Nephron progenitor cell (in vitro differentiated cells): Measurements from ENCODE around the gene FRMD6.

Experiments used
- DNase-seq: peaks from one replicate; pipeline ENCODE4 v3.0.0; 2021
- H3K27ac Mint-ChIP-seq: 2 replicates; pipeline ENCODE4 v1.8.0; 2021; ENCODE audit warnings: mild to moderate bottlenecking, moderate library complexity, mixed read lengths
- H3K27me3 Mint-ChIP-seq: 2 replicates; pipeline ENCODE4 v1.8.0; 2021; ENCODE audit warnings: mild to moderate bottlenecking, low read depth, mixed read lengths; ENCODE audit not compliant: poor library complexity
- H3K36me3 Mint-ChIP-seq: 2 replicates; pipeline ENCODE4 v1.8.0; 2021; ENCODE audit warnings: low read depth, mixed read lengths
- H3K4me1 Mint-ChIP-seq: 2 replicates; pipeline ENCODE4 v1.8.0; 2021; ENCODE audit warnings: mixed read lengths
- H3K4me3 Mint-ChIP-seq: 2 replicates; pipeline ENCODE4 v1.8.0; 2021; ENCODE audit warnings: mild to moderate bottlenecking, moderate library complexity, mixed read lengths
- H3K9me3 Mint-ChIP-seq: 2 replicates; pipeline ENCODE4 v1.8.0; 2021; ENCODE audit warnings: mild to moderate bottlenecking, moderate library complexity, mixed read lengths
- CTCF ChIP-seq: fragments of 200-600 bp; sonication (generic); IDR thresholded peaks from 2 replicates; pipeline ENCODE4 v1.5.0; 2021; ENCODE audit warnings: antibody characterized with exemption

Gene FRMD6

DNA sequence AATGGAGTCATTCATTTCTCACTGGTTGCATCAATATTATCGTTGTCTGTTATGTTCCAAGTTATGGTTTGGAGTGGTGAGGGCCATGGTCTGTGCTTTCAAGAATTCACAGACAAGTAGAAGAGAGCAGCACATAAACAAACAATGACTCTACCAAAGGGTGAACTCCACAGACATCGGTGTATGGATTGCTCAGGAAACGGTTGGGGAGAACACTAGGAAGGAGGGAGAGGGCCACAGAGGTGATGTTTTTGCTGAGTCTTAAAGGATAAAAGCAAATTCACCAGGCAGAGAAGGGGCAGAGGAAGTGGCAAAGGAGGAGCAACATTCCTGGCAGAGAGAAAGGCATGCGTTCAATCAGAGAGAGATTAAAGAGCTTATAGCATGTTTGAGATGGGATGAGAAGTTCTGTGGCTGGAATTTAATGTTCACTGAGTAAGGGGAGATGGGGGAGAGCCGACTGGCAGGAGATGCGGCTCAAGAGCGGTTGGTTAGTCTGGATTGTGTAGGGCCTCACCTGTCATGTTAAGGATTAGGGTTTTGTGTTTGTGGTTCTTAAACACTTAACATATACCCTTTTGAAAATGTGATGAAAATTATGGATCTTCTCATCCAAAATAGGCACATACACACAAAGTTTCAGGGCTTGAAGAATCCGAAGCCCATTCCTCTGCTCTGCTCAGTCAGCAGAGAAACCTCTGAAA is 42.3 kb upstream of the FRMD6 start:
- Mint-ChIP-seq H3K9me3 (no peaks in the 10 kb centered on the region), H3K4me1 (peaks cover 28% of the 10 kb centered on the region), H3K27ac (peak overlapping the region; percentile 11), H3K36me3 (no peaks in the 10 kb centered on the region), H3K27me3 (peaks cover 4% of the 10 kb centered on the region), H3K4me3 (no peak overlapping the region)
- no peak for TF ChIP-seq CTCF
- DNase-seq: no peak

GRCh38 chr14:51609955-51610283 is 41.8 kb upstream of the FRMD6 start:
- no peak for DNase-seq
- Mint-ChIP-seq H3K36me3 (no peaks in the 10 kb centered on the region), H3K9me3 (no peaks in the 10 kb centered on the region), H3K4me3 (no peak overlapping the region), H3K27ac (no peak overlapping the region), H3K27me3 (peaks cover 4% of the 10 kb centered on the region), H3K4me1 (peaks cover 28% of the 10 kb centered on the region)
- TF ChIP-seq CTCF: no peak

GRCh38 chr14:51610771-51611170 is 40.9 kb upstream of the FRMD6 start:
- no peak for DNase-seq
- no peak overlapping the region for H3K4me3 Mint-ChIP-seq
- H3K9me3 Mint-ChIP-seq: no peaks in the 10 kb centered on the region
- peaks cover under 1% of the 10 kb centered on the region for H3K27me3 Mint-ChIP-seq
- TF ChIP-seq CTCF: no peak
- peaks cover 28% of the 10 kb centered on the region for H3K4me1 Mint-ChIP-seq
- H3K27ac Mint-ChIP-seq: no peak overlapping the region
- H3K36me3 Mint-ChIP-seq: no peaks in the 10 kb centered on the region

- Mint-ChIP-seq H3K4me1 (peaks cover 26% of the 10 kb centered on the region), H3K9me3 (no peaks in the 10 kb centered on the region), H3K4me3 (no peak overlapping the region), H3K27ac (no peak overlapping the region), H3K36me3 (no peaks in the 10 kb centered on the region), H3K27me3 (peaks cover 4% of the 10 kb centered on the region)
- DNase-seq: no peak
- no peak for TF ChIP-seq CTCF
These were observed 39.3 kb upstream of the FRMD6 start for GRCh38 chr14:51612449-51612848.

DNA sequence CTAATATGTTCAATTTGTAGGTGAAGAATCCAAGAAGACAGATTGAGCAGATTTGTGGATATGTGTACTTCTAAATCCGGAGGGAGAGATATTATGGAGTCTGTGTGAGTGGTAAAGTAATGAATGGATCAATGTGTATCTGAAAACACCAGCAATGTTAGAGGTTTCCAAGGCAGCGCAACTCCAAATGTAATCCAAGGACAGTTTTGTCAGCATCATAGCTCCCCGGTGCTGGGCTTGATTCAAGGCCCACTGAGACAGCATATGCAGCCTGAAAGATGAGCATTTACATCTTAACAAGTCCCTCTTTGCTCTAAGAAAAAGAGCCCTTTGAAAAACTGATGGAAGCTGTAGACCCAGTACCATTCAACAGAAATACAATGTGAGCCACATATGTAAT is 38.3 kb upstream of the FRMD6 start:
- Mint-ChIP-seq H3K4me1 (peaks cover 16% of the 10 kb centered on the region), H3K36me3 (no peaks in the 10 kb centered on the region), H3K4me3 (no peak overlapping the region), H3K27ac (no peak overlapping the region), H3K9me3 (no peaks in the 10 kb centered on the region), H3K27me3 (peaks cover 4% of the 10 kb centered on the region)
- TF ChIP-seq CTCF: no peak
- DNase-seq: no peak

DNA sequence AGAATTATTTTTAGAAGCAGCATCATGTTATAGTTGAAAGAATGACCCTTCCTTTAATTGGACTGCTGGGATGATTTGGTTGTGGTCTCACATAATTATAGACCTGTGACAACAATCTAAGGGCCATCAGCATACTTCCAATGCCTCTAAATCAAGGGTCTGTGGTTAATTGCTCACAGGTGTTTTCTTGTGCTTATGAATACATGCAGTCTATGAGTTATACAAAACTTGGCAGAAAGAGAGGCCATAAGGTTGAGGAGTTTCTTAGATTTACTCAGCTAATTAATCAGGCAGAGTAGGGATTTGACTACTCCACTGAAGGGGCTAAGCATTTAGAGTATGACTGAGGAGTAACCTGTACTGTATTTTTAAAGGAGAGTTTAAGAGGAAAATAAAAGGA is 37.0 kb upstream of the FRMD6 start:
- no peak overlapping the region for H3K27ac Mint-ChIP-seq

More for the DNA sequence above, 37.0 kb upstream of the FRMD6 start:
- peaks cover 11% of the 10 kb centered on the region for H3K4me1 Mint-ChIP-seq
- peaks cover 4% of the 10 kb centered on the region for H3K27me3 Mint-ChIP-seq
- no peak for TF ChIP-seq CTCF
- no peaks in the 10 kb centered on the region for H3K9me3 Mint-ChIP-seq
- H3K4me3 Mint-ChIP-seq: no peak overlapping the region
- no peaks in the 10 kb centered on the region for H3K36me3 Mint-ChIP-seq
- no peak for DNase-seq
